Psoas muscle (tissue), 8 donors: ENCODE data around the gene SLC35F3. TPM values are rescaled to one million over a fixed set of nuclear protein-coding genes. Genes with fewer than 3 reads are reported as not detected.

ENCODE experiments used
- ATAC-seq, 4 donors: fragments of 200-7000 bp; cut with Tn5 transposase; one replicate each; pipeline ENCODE4 v1.9.1; 2020; ENCODE audit warnings: moderate library complexity in 3 of 4, mild to moderate bottlenecking in 2 of 4
- DNase-seq, 2 donors: peaks; one replicate each; pipeline ENCODE4 v3.0.0-alpha.2; 2020
- H3K27ac ChIP-seq: fragments of 200-600 bp; one replicate; pipeline ENCODE4 v1.8.0; 2022
- H3K27me3 ChIP-seq, 3 donors: fragments of 200-600 bp in 1 of 3; one replicate each; pipeline versions ENCODE4 v1.6.1 to v1.8.0; 2013 to 2022; ENCODE audit warnings: low read length in 2 of 3, mild to moderate bottlenecking in 2 of 3, moderate library complexity in 1 of 3; ENCODE audit not compliant: insufficient read depth in 3 of 3
- H3K36me3 ChIP-seq, 2 donors: fragments of 200-600 bp in 1 of 2; one replicate each; pipeline versions ENCODE4 v1.6.1 to v1.8.0; 2013 to 2022; ENCODE audit warnings: low read depth in 1 of 2, mild to moderate bottlenecking in 1 of 2, moderate library complexity in 1 of 2; ENCODE audit not compliant: insufficient read depth in 1 of 2
- H3K4me1 ChIP-seq: fragments of 200-600 bp; one replicate; pipeline ENCODE4 v1.8.0; 2022
- H3K4me3 ChIP-seq: fragments of 200-600 bp; one replicate; pipeline ENCODE4 v1.8.0; 2022; ENCODE audit warnings: mild to moderate bottlenecking
- H3K9me3 ChIP-seq: fragments of 200-600 bp; one replicate; pipeline ENCODE4 v1.8.0; 2022
- WGBS, 3 donors: extraction: QIAGEN DNeasy Blood & Tissue Kit; methylation state at CpG; one replicate each; pipeline versions ENCODE4 v1.1.6 to v1.1.7; 2013; 5-methylcytosine and 5-hydroxymethylcytosine counted together
- intact Hi-C, 2 donors: fragments of 100-400 bp; cut with DNase I; formaldehyde crosslinking; loops; one replicate each; pipeline versions ENCODE4 v1.11.0 to v1.14.2; 2022
- polyA plus RNA-seq, 3 donors: library from polyadenylated mRNA; stranded (reverse); fragments of 200-250 nt; gene quantifications; one replicate each; pipeline ENCODE4 v1.2.3, GENCODE V29; 2013
- total RNA-seq, 4 donors: library from RNA; stranded (reverse); fragmentation: NEBNext Ultra II Directional in 2 of 4; extraction: Animal tissue kit (Norgen Biotek cat#: 25700) in 2 of 4; gene quantifications; one replicate each; pipeline versions ENCODE4 v1.2.1 to v1.2.4, GENCODE V29; 2021 to 2023
- TF ChIP-seq, protein P1 (sequence below): fragments of 200-600 bp; IDR thresholded peaks from one replicate; pipeline ENCODE4 v1.8.0; 2022; ENCODE audit warnings: antibody characterized with exemption
- donor health status: healthy with polysubstance abuse.
- donor health status: DM: no; HTN: no; CAD: no; lungs with moderate emphysema.
- donor health status: Bipolar disorder and iron deficiency.
- donor health status: healthy.
- donor health status: DM: yes; HTN: yes; CAD: no.
- donor health status: DM: no; HTN: no; CAD: no.
- donor health status: DM: no; HTN: no; CAD: no.
- donor health status: DM: yes; HTN: yes; CAD: no.

Gene SLC35F3
- total and polyA plus RNA-seq, 7 donors: 0.01 to 0.16 (median 0.10) TPM; not detected in 3

DNA sequence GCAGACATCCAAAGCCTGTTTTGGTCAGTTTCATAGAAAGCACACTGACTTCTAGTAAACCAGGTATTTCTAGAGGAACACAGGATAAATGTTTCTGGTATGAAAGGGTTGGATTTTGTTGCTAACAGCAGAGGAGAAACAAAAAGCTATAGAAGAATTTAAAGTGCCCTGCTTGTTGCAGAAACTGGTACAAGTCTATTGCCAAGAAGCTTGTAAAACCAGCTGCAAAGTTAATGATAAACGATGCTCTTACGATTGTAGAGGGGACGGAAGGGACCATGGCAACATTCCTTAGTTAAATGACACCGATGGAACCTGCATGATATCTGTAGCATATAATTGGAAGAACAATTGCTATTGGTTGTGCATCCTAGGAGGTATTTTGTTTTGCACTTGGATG, 40.1 kb downstream of the SLC35F3 start:
- H3K36me3 ChIP-seq: no peaks in the 10 kb centered on the region
- TF ChIP-seq, protein P1, sequence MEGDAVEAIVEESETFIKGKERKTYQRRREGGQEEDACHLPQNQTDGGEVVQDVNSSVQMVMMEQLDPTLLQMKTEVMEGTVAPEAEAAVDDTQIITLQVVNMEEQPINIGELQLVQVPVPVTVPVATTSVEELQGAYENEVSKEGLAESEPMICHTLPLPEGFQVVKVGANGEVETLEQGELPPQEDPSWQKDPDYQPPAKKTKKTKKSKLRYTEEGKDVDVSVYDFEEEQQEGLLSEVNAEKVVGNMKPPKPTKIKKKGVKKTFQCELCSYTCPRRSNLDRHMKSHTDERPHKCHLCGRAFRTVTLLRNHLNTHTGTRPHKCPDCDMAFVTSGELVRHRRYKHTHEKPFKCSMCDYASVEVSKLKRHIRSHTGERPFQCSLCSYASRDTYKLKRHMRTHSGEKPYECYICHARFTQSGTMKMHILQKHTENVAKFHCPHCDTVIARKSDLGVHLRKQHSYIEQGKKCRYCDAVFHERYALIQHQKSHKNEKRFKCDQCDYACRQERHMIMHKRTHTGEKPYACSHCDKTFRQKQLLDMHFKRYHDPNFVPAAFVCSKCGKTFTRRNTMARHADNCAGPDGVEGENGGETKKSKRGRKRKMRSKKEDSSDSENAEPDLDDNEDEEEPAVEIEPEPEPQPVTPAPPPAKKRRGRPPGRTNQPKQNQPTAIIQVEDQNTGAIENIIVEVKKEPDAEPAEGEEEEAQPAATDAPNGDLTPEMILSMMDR: no peak
- 49 to 62% (median 56%) methylated on average over 4 of the region's 4 CpGs for WGBS, 3 donors
- ATAC-seq: no peak
- no peaks in the 10 kb centered on the region for H3K4me1 ChIP-seq
- H3K27ac ChIP-seq: no peak overlapping the region
- no peaks in the 10 kb centered on the region for H3K9me3 ChIP-seq
- no peak overlapping the region for H3K4me3 ChIP-seq
- DNase-seq: no peak
- intact Hi-C loops: no loop called here
- no peaks in the 10 kb centered on the region for H3K27me3 ChIP-seq

GRCh38 chr1:233945573-233945972, 41.1 kb downstream of the SLC35F3 start:
- Histone ChIP-seq H3K27ac (no peak overlapping the region), H3K27me3 (no peaks in the 10 kb centered on the region), H3K9me3 (no peaks in the 10 kb centered on the region), H3K4me1 (no peaks in the 10 kb centered on the region), H3K36me3 (no peaks in the 10 kb centered on the region), H3K4me3 (no peak overlapping the region)
- ATAC-seq: no peak
- WGBS, 3 donors: 65 to 73% (median 67%) methylated on average over 3 of the region's 3 CpGs
- no peak for DNase-seq
- intact Hi-C loops: no loop called here
- TF ChIP-seq, protein P1: no peak

DNA sequence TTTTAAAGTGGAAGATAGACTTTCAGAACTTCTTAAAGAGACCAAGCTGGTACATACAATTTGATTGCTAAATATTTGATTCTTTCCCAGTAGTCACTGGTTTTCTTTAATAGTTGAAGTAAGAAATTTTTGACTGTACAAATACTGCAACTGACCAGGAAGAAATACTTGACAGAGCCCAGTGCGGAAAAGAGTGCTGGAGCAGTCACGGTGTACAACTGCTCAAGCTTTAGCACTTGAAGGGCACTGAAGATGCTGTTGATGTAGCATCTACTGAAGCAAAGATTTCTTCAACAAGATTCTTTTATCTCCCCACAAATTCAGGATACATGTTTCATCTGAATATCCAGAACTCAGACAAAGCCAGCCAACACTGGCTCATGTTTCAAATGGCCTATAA, 41.5 kb downstream of the SLC35F3 start:
- intact Hi-C loops: no loop called here
- H3K27me3 ChIP-seq: no peaks in the 10 kb centered on the region
- DNase-seq (no peak), ATAC-seq (no peak)
- TF ChIP-seq, protein P1: no peak
- WGBS, 3 donors: 94 to 96% (median 95%) methylated on average over 2 of the region's 2 CpGs
- H3K27ac ChIP-seq: no peak overlapping the region
- no peaks in the 10 kb centered on the region for H3K36me3 ChIP-seq
- H3K9me3 ChIP-seq: no peaks in the 10 kb centered on the region
- no peaks in the 10 kb centered on the region for H3K4me1 ChIP-seq
- H3K4me3 ChIP-seq: no peak overlapping the region

GRCh38 chr1:233946724-233947123, 42.2 kb downstream of the SLC35F3 start:
- intact Hi-C loops: no loop called here
- 94 to 100% (median 95%) methylated on average over 1 of the region's 1 CpG for WGBS, 3 donors
- H3K27me3 ChIP-seq: no peaks in the 10 kb centered on the region
- H3K36me3 ChIP-seq: no peaks in the 10 kb centered on the region
- TF ChIP-seq, protein P1: no peak
- no peaks in the 10 kb centered on the region for H3K9me3 ChIP-seq
- H3K4me1 ChIP-seq: no peaks in the 10 kb centered on the region
- DNase-seq: no peak
- H3K4me3 ChIP-seq: no peak overlapping the region
- H3K27ac ChIP-seq: no peak overlapping the region
- ATAC-seq: no peak

DNA sequence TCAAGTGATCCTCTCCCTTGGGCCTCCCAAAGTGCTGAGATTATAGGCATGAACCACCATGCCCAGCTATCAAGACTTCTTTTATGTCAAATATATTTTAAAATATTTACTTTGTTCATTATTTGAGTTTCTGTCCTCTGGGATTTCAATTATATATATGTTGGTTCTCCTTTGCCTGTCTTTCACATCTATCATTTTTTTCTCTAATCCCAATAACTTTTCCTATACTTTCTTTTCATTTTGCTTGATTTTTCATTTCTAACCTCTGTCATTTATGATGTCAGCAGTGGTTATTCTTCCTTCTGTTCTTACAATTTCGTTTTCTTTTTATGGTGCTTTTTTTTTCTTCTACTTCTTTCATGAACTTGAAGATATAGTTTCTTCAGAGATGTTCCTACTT, 47.3 kb downstream of the SLC35F3 start:
- H3K4me3 ChIP-seq: no peak overlapping the region
- 71 to 88% (median 72%) methylated on average over 1 of the region's 1 CpG for WGBS, 3 donors
- no peaks in the 10 kb centered on the region for H3K36me3 ChIP-seq
- DNase-seq: no peak
- H3K27me3 ChIP-seq: no peaks in the 10 kb centered on the region
- no peak for ATAC-seq
- H3K9me3 ChIP-seq: peaks cover 3% of the 10 kb centered on the region
- no peak overlapping the region for H3K27ac ChIP-seq
- intact Hi-C loops: no loop called here
- H3K4me1 ChIP-seq: no peaks in the 10 kb centered on the region
- TF ChIP-seq, protein P1: no peak
